Measurements from ENCODE around the gene MAL.
"Not testable (repeated sequence)": the region's sequence is repeated elsewhere in the genome, so short reads cannot be mapped to it uniquely, and the experiment has no call there.

MAL gene

GRCh38 chr2:95098273-95098672 is 72.8 kb downstream of the MAL start:
- not testable (repeated sequence) for DNase-seq (ENCODE audit: low spot score)

DNA sequence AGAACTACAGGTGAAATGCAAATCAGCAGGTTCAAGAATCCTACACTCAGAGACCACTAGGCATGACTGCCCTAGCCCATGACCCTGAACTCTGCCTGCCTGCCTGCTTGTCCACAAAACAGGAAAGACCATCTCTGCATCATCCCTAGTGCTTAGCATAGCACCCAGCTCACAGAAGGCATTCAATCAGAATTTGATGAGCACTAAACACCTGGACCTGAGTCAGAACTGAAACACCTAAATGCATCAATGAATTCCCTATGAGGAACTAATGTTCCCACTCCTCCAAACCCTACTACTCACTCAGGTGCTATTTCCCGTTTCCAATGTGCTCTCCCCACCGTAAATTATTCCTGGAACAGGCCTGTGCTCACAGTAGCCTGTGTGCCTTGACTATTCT is 74.4 kb downstream of the MAL start:
- DNase-seq (ENCODE audit: low spot score) = no peak
